ENCODE measurements around the gene BMERB1. TPM values are rescaled to one million over a fixed set of nuclear protein-coding genes. Genes with fewer than 3 reads are reported as not detected.
"Not testable (repeated sequence)": the region's sequence is repeated elsewhere in the genome, so short reads cannot be mapped to it uniquely, and the experiment has no call there.

Gene BMERB1
- total RNA-seq, 4 donors from 2014 or later: 75.6 to 103 (median 92.9) TPM

DNA sequence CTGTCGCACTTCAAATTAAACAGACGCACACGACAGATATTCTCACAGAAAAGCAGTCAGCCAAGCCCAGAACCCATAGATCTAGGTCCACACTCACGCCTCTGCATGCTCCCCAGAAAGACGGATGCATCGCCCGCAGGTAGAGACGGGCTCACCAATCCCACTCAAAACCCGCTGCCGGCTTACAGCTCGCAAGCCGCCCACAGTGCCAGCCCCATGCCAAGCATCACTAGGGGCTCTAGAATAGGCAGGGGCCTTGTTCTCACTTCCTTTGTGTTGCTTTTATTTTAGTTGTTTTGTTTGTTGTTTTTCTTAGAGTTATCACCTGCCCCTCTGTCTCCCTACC is 336 bp upstream of the BMERB1 start:
- Histone ChIP-seq H3K36me3 (no peaks in the 10 kb centered on the region), H3K27ac (replicated peaks in 1 of 4) (peak overlapping the region; percentile 83 to 91 (median 85)), H3K9me3 (no peaks in the 10 kb centered on the region), H3K27me3 (no peaks in the 10 kb centered on the region), H3K4me3 (peak overlapping the region; percentile 78 to 95 (median 91)), H3K4me1 (peaks cover 2 to 26% (median 18%) of the 10 kb centered on the region in 4 donors)
- TF ChIP-seq POLR2A (IDR thresholded peaks at IDR 0.05; ENCODE audit: low read depth) (no peak), POLR2AphosphoS5 (IDR thresholded peaks at IDR 0.05) (no peak), EP300 (IDR thresholded peaks at IDR 0.05) (no peak)
- DNase-seq (ENCODE audit: extremely low spot score): no peak
- 29% methylated on average over 12 of the region's 12 CpGs for WGBS
- intact Hi-C loops (cut with DNase I): loop anchor here (5.0 kb wide), 1 partner anchor 118 kb away; no protein-coding TSS in a partner anchor

DNA sequence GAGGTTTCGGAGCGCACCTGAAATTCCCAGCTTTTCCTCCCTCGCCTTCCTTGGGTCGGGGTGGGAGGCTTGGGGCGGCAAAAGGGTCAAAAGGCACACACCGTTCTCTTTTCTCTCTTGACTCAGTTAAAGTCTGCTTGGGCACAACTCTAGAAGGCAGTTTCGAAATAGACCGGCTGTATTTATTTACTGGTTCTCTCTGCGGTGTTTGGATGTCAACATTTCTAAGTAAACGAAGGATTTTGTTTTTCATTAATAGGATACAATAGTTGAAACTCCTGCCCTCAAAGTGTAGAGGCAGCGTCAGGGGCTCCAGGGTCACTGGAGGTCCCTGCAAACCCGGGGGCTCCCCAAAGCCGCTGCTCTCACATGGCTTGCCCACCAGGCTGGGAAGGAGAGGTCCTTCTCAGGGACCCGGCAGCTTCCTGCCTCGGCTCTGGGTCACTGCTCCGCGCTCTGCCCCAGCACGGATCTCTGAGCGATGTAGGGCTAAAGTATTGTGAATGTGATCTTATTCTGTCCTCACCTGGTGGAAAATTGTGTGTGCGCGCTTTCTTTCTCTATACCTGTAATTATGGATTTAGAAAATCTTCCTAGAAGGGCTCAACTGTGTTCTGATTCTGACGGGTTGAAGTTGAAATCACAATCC is 952 bp downstream of the BMERB1 start:
- 10% methylated on average over 19 of the region's 22 CpGs for WGBS

DNA sequence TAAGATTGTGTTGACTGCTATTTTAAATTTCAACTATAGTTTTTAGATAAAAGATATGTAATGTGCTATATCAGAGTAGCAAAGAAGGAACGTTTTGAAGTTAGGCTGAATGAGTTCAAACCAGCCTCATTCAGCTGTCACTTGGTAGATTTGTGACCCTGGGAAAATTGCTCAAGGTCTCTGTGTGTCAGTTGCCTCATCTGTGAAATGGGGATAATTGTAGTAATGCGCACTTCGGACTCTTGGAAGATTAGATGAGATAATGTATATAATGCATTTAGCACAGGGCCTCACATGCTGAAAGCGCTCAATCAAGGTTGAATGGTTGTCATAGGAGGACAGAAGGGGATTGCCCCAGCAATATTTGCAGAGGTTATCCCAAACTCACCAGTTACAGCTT is 4.7 kb downstream of the BMERB1 start:
- Histone ChIP-seq H3K4me1 (peaks cover 2 to 45% (median 38%) of the 10 kb centered on the region in 4 donors), H3K27me3 (no peaks in the 10 kb centered on the region), H3K27ac (replicated peaks in 1 of 4) (peak overlapping the region in 1 of 4 donors; percentile 67), H3K36me3 (no peaks in the 10 kb centered on the region), H3K4me3 (no peak overlapping the region), H3K9me3 (no peaks in the 10 kb centered on the region)
- DNase-seq (ENCODE audit: extremely low spot score): no peak
- intact Hi-C loops (cut with DNase I): no loop called here
- no peak for TF ChIP-seq POLR2AphosphoS5 (IDR thresholded peaks at IDR 0.05)
- TF ChIP-seq, protein P1, sequence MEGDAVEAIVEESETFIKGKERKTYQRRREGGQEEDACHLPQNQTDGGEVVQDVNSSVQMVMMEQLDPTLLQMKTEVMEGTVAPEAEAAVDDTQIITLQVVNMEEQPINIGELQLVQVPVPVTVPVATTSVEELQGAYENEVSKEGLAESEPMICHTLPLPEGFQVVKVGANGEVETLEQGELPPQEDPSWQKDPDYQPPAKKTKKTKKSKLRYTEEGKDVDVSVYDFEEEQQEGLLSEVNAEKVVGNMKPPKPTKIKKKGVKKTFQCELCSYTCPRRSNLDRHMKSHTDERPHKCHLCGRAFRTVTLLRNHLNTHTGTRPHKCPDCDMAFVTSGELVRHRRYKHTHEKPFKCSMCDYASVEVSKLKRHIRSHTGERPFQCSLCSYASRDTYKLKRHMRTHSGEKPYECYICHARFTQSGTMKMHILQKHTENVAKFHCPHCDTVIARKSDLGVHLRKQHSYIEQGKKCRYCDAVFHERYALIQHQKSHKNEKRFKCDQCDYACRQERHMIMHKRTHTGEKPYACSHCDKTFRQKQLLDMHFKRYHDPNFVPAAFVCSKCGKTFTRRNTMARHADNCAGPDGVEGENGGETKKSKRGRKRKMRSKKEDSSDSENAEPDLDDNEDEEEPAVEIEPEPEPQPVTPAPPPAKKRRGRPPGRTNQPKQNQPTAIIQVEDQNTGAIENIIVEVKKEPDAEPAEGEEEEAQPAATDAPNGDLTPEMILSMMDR (IDR thresholded peaks at IDR 0.05): no peak
- TF ChIP-seq EP300 (IDR thresholded peaks at IDR 0.05): no peak
- no peak for TF ChIP-seq POLR2A (IDR thresholded peaks at IDR 0.05; ENCODE audit: low read depth)
- WGBS: 88% methylated on average over 4 of the region's 4 CpGs

More for the DNA sequence above, 952 bp downstream of the BMERB1 start:
- TF ChIP-seq POLR2AphosphoS5 (IDR thresholded peaks at IDR 0.05): no peak
- TF ChIP-seq EP300 (IDR thresholded peaks at IDR 0.05): no peak
- TF ChIP-seq POLR2A (IDR thresholded peaks at IDR 0.05; ENCODE audit: low read depth): no peak
- TF ChIP-seq, protein P1 (IDR thresholded peaks at IDR 0.05): no peak
- Histone ChIP-seq H3K9me3 (no peaks in the 10 kb centered on the region), H3K4me3 (peak overlapping the region; percentile 78 to 95 (median 91)), H3K36me3 (no peaks in the 10 kb centered on the region), H3K27me3 (no peaks in the 10 kb centered on the region), H3K27ac (replicated peaks in 1 of 4) (peak overlapping the region; percentile 83 to 91 (median 85)), H3K4me1 (peaks cover 2 to 38% (median 30%) of the 10 kb centered on the region in 4 donors)
- intact Hi-C loops (cut with DNase I): no loop called here
- DNase-seq (ENCODE audit: extremely low spot score): no peak

DNA sequence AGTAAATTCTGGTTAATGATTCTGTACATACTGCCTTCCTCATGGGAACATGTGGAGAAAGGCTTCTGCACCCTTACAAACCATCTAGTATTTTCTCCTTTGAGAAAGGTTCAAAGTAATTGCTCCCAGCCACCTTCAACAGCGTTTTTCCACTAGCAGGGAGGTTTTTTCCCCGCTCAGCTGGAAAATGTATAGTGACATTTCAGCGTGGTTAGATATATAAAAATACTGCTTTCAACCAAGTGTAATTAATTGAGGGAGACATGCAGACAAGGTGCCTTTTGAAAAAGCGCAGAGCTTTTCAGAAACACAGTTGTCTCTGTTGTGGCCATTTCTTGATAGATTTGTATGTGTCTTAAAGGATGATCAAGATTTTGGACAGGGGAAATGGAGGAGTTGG is 5.1 kb downstream of the BMERB1 start:
- Histone ChIP-seq H3K36me3 (no peaks in the 10 kb centered on the region), H3K4me1 (peaks cover 2 to 43% (median 37%) of the 10 kb centered on the region in 4 donors), H3K27me3 (no peaks in the 10 kb centered on the region), H3K9me3 (no peaks in the 10 kb centered on the region), H3K27ac (replicated peaks in 1 of 4) (peak overlapping the region; percentile 7 to 67 (median 22)), H3K4me3 (no peak overlapping the region)
- TF ChIP-seq POLR2AphosphoS5 (IDR thresholded peaks at IDR 0.05) (no peak), EP300 (IDR thresholded peaks at IDR 0.05) (no peak), POLR2A (IDR thresholded peaks at IDR 0.05; ENCODE audit: low read depth) (no peak)
- TF ChIP-seq, protein P1 (IDR thresholded peaks at IDR 0.05): no peak
- no peak for DNase-seq (ENCODE audit: extremely low spot score)
- WGBS: 78% methylated on average over 4 of the region's 4 CpGs
- intact Hi-C loops (cut with DNase I): no loop called here

DNA sequence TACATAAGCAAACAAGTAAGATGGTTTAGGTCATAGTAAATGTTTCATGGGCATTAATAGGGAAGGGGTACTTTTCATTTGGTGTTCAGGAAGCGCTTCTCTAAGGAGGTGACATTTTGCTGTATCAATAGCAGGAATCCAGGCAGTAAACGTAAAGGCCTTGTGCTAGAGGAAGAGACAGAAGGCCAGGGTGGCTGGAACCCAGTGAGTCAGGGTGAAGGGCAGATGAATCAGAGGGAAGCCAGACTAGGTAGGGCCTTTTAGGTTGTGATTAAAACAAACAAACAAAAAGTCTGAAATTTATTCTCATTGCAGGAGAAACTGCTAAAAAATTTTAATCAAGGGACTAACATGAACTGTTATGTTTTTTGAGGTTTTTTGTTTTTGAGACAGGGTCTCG is 6.5 kb downstream of the BMERB1 start:
- intact Hi-C loops (cut with DNase I): no loop called here
- WGBS: 92% methylated on average over 3 of the region's 3 CpGs
- TF ChIP-seq POLR2A (IDR thresholded peaks at IDR 0.05; ENCODE audit: low read depth) (no peak), EP300 (IDR thresholded peaks at IDR 0.05) (no peak), POLR2AphosphoS5 (IDR thresholded peaks at IDR 0.05) (no peak)
- TF ChIP-seq, protein P1 (IDR thresholded peaks at IDR 0.05): no peak
- H3K4me1 ChIP-seq: peaks cover 0 to 32% (median 28%) of the 10 kb centered on the region in 4 donors
- no peak overlapping the region for H3K4me3 ChIP-seq
- H3K27ac ChIP-seq (replicated peaks in 1 of 4): no peak overlapping the region
- DNase-seq (ENCODE audit: extremely low spot score): no peak
- H3K36me3 ChIP-seq: no peaks in the 10 kb centered on the region
- no peaks in the 10 kb centered on the region for H3K9me3 ChIP-seq
- H3K27me3 ChIP-seq: no peaks in the 10 kb centered on the region

GRCh38 chr16:15442140-15442539 is 7.8 kb downstream of the BMERB1 start:
- 74% methylated on average over 5 of the region's 5 CpGs for WGBS
- H3K27me3 ChIP-seq; H3K4me3 ChIP-seq; DNase-seq (ENCODE audit: extremely low spot score); intact Hi-C loops (cut with DNase I); H3K9me3 ChIP-seq; H3K36me3 ChIP-seq: not testable (repeated sequence)
- Histone ChIP-seq H3K4me1 (peaks cover 0 to 29% (median 23%) of the 10 kb centered on the region in 4 donors), H3K27ac (replicated peaks in 1 of 4) (peak overlapping the region in 2 of 4 donors; percentile 2 to 19)
